ENCODE measurements around the gene TAPT1. TPM values are rescaled to one million over a fixed set of nuclear protein-coding genes. Genes with fewer than 3 reads are reported as not detected.

Gene TAPT1
- total RNA-seq, 1 experiment from 2014 or later = 17.4 TPM

DNA sequence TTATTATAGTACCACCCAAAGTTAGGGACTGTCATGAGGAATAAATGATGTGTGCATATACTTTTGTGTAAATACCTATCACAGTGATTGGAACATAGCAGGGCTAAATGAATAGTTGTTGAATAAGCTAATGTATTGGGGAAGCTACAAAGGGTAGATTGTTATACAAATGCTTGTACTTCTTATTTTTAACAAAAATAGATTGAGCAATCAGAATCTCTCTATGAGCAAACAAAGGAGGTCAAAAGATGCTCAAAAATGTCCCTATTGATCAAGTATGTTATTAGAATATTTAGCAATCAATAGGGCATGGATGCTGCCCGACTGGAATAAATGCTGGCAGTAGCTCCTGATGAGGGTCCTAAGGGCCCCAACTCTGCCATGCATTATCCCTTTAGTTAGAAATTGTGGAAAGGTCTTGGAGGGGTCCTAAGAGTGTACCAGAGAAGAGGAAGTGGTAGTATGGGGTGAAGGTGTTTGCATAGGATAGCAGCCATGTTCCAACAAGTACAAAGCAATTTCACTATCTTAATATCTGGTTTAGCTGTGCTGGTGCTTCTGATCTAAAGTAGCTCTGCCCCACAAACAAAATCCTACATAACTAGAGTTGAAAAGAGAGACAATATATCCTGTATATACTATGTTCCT lies 33.1 kb upstream of the TAPT1 start:
- no peak overlapping the region for H3K27ac ChIP-seq
- H3K9me3 ChIP-seq (replicated peaks) = no peaks in the 10 kb centered on the region
- peaks cover 12% of the 10 kb centered on the region; the same call in 1 of the 2 replicates for H3K27me3 ChIP-seq
- no peaks in the 10 kb centered on the region for H3K4me1 ChIP-seq
- no peak overlapping the region for H3K4me3 ChIP-seq
- no peak for DNase-seq
- no peaks in the 10 kb centered on the region for H3K36me3 ChIP-seq

DNA sequence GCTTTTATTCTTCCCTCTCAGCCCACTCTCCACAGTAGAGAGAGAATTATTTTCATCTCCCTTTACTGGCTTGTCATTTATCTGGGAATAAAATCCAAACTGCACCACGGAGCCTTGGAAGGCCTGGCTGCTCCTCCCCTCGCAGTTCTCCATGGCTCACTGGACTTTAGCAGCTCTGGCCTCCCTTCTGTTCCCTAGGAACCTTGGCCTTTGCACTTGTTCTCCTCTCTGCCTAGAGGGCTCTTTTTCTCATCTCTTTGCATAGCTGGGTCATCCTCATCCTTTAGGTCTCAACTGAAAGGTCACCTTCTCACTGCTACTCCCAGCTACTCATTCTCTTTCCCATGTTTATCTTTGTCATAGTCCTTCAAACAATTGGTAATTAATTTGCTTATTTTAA lies 31.3 kb upstream of the TAPT1 start:
- H3K27me3 ChIP-seq = peaks cover 5% of the 10 kb centered on the region; the same call in 1 of the 2 replicates
- no peak for DNase-seq
- H3K9me3 ChIP-seq (replicated peaks) = no peaks in the 10 kb centered on the region
- H3K27ac ChIP-seq = no peak overlapping the region
- no peaks in the 10 kb centered on the region for H3K4me1 ChIP-seq
- H3K4me3 ChIP-seq = no peak overlapping the region
- no peaks in the 10 kb centered on the region for H3K36me3 ChIP-seq

DNA sequence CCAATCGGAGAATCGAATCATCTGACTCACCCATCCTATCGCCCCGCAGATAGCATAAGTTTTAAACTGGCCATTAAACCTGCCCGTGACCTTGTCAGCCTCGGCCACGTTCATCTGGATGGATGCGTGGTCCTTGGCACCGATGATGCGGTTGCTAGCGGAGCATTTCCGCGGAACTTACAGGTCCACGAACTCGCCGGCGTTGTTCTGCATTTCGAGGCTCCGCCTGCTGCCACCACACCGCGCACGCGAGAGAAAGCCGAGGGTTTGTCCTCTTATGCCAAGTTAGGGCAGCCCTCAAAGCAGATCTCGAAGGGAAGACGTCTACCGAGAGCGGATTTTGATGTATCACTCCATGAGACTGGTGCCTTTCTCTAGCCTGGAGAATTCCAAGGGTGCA lies 30.1 kb upstream of the TAPT1 start:
- no peak overlapping the region for H3K4me3 ChIP-seq
- DNase-seq = no peak
- no peaks in the 10 kb centered on the region for H3K4me1 ChIP-seq
- H3K9me3 ChIP-seq (replicated peaks) = no peaks in the 10 kb centered on the region
- peaks cover 5% of the 10 kb centered on the region; the same call in 1 of the 2 replicates for H3K27me3 ChIP-seq
- no peaks in the 10 kb centered on the region for H3K36me3 ChIP-seq
- no peak overlapping the region for H3K27ac ChIP-seq

DNA sequence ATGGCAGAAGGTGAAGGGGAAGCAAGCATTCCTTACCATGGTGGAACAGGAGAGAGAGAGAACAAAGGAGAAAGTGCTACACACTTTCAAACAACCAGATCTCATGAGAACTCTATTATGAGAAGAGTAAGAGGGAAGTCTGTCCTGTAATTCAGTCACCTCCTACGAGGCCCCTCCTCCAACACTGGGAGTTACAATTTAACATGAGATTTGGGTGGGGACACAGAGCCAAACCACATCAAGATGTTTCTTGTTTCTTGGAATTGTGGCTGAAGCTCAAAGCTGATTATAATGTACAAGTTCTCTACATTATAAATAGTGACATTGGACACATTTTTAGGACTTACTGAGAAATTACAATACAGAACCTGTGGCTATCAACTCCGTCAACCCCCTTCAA lies 29.5 kb upstream of the TAPT1 start:
- no peaks in the 10 kb centered on the region for H3K4me1 ChIP-seq
- no peaks in the 10 kb centered on the region for H3K36me3 ChIP-seq
- DNase-seq = no peak
- H3K27me3 ChIP-seq = peaks cover 5% of the 10 kb centered on the region; the same call in 1 of the 2 replicates
- no peak overlapping the region for H3K27ac ChIP-seq
- H3K4me3 ChIP-seq = no peak overlapping the region
- H3K9me3 ChIP-seq (replicated peaks) = no peaks in the 10 kb centered on the region

DNA sequence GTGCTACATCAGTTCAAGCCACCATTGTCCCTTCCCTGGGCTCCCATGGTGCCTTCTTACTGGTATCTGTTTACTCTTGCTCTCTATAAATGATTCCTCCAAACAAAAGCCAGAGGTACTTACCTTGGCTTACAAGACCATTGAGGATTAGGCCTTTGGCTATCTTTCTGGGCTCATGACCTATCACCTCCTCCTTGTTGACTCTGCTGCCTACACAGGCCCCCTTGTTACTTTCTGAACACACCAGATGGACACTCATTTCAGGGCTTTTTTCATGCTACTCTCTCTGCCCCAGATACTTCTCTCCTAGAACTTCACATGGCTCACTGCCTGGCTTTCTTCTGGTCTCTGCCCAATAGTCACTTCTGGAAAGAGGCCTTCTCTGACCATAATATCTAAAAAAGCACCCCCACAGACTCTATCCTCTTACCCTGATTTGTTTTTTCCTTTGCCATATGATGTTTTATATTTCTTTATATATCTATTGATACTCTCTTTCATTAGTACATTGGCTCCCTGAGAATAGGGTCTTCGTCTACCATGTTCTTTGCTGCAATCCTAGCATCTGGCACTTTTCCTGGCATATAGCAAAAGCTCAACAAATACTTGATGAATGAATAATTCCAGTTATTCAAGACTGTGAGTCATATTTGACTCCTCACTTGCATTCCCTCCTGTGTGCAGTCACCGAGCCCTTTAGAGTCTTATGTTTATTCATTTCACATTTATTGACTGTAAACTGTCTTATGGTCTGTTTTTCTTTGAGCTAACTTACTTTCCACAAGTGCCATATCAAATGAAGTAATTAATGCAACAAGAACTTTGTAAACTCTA lies 27.1 kb upstream of the TAPT1 start:
- Histone ChIP-seq H3K27ac (no peak overlapping the region), H3K36me3 (no peaks in the 10 kb centered on the region), H3K27me3 (peaks cover 5% of the 10 kb centered on the region; the same call in 1 of the 2 replicates), H3K9me3 (replicated peaks) (no peaks in the 10 kb centered on the region), H3K4me1 (no peaks in the 10 kb centered on the region), H3K4me3 (no peak overlapping the region)
- no peak for DNase-seq

DNA sequence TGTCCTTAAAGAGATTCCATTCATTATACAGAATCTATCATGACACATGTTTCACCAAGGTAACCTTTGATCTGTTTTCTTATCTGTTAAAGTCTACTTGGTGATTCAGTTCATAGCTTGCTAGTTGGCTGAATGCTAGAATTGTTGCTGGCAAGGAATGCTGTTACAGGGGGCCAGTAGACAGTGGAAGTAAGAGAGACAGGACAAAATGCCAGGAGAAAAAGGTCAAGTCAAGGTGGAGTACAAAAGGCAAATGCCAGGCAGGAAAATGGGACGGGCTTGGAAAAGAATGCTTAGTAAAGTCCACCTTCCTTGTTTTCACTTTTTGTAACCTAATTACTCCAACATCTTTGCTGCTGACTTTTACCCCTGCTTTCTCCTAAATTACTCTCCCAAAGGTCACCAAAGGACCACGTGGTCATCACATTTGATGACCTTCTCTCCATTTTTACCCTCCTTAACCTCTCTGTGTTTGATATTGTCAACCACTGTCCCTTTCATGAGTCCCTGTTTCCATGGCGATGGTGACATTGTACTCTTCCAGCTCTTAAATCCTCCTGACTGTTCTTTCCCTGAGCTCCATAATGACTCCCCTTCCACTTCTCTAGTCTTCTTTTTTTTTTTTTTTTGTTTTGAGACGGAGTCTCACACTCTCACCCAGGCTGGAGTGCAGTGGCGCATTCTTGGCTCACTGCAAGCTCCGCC lies 24.5 kb upstream of the TAPT1 start:
- H3K36me3 ChIP-seq = no peaks in the 10 kb centered on the region
- no peaks in the 10 kb centered on the region for H3K4me1 ChIP-seq
- H3K4me3 ChIP-seq = no peak overlapping the region
- DNase-seq = no peak
- H3K27me3 ChIP-seq = no peaks in the 10 kb centered on the region
- H3K27ac ChIP-seq = no peak overlapping the region
- H3K9me3 ChIP-seq (replicated peaks) = no peaks in the 10 kb centered on the region

DNA sequence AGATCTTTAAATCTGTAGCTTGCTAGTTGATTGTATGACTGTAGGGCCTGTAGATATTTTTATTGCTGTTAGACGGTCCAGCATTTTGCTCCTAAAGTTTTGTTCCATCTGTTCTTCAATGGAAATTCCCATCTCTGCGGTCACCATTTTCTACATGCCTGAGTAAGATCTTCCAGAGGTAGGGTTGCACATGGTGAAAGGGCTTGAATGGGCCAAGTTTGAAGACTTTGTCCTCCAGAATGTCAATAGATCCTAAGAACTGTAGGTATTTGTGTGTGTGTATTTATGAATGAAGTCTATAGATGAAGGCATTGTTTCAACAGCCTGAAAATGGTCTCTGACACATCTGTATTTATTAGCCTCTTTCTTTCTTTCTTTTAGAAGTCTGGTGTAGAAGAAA lies 22.3 kb upstream of the TAPT1 start:
- Histone ChIP-seq H3K9me3 (replicated peaks) (no peaks in the 10 kb centered on the region), H3K4me3 (no peak overlapping the region), H3K4me1 (no peaks in the 10 kb centered on the region), H3K27ac (no peak overlapping the region), H3K36me3 (no peaks in the 10 kb centered on the region), H3K27me3 (no peaks in the 10 kb centered on the region)
- no peak for DNase-seq

DNA sequence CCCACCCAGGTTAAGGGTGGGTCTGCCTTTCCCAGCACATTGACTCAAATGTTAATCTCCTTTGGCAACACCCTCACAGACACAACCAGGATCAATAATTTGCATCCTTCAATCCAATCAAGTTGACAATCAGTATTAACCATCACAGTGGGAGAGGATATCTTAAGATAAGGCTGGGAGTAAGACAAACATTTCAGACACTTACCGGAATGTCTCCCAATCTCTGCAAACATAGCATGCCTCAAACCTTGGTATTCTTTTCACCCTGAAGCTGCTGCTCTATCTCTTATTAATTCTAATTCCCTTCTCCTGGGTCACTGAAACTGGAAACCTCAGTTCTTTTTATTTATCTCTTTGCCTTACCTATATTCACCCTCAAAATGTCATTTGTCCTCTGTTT lies 19.0 kb upstream of the TAPT1 start:
- Histone ChIP-seq H3K9me3 (replicated peaks) (no peaks in the 10 kb centered on the region), H3K4me3 (no peak overlapping the region), H3K27ac (no peak overlapping the region), H3K4me1 (no peaks in the 10 kb centered on the region), H3K27me3 (no peaks in the 10 kb centered on the region), H3K36me3 (no peaks in the 10 kb centered on the region)
- DNase-seq = no peak

DNA sequence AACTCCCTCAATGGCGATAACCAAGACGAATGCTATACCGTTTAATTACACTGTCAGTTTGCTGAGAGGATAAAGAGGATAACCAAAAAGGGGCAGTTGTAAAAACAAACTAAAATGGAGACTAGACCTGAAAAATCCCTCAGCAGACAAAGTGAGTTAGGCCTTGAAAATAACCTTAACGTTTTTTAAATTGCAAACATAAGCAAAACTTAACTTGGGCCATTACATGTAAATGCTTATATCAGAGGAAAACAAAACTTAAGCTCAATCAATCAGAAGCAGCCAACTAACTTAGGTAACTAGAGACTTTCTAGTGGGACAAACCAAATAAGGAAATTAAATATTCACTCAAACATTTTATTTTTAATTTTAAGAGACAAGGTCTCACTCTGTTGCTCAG lies 17.0 kb upstream of the TAPT1 start:
- no peaks in the 10 kb centered on the region for H3K36me3 ChIP-seq
- H3K4me3 ChIP-seq = no peak overlapping the region
- H3K27me3 ChIP-seq = no peaks in the 10 kb centered on the region
- no peak overlapping the region for H3K27ac ChIP-seq
- no peak for DNase-seq
- no peaks in the 10 kb centered on the region for H3K9me3 ChIP-seq (replicated peaks)
- no peaks in the 10 kb centered on the region for H3K4me1 ChIP-seq

DNA sequence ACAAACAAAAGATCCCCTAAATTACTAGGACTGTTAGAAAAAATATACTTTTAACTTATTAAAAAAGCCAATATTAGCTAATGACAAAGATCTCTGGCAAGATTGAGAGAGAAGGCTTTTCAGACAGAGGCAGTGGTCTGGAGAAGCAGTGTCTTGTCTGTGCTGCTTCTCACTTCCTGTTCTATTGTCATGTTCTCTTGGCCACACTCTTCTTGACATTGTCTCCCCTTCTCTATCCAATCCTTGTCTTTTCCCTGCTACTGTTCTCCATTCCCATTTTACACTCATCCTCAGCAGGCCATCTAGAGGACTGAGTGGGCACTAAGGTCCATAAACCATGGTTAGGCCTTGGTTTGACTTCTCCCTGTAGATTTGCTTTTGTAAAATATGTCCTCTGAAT lies 14.0 kb upstream of the TAPT1 start:
- H3K4me3 ChIP-seq = no peak overlapping the region
- H3K9me3 ChIP-seq (replicated peaks) = no peaks in the 10 kb centered on the region
- H3K36me3 ChIP-seq = no peaks in the 10 kb centered on the region
- DNase-seq = no peak
- H3K27me3 ChIP-seq = no peaks in the 10 kb centered on the region
- H3K4me1 ChIP-seq = no peaks in the 10 kb centered on the region
- no peak overlapping the region for H3K27ac ChIP-seq

DNA sequence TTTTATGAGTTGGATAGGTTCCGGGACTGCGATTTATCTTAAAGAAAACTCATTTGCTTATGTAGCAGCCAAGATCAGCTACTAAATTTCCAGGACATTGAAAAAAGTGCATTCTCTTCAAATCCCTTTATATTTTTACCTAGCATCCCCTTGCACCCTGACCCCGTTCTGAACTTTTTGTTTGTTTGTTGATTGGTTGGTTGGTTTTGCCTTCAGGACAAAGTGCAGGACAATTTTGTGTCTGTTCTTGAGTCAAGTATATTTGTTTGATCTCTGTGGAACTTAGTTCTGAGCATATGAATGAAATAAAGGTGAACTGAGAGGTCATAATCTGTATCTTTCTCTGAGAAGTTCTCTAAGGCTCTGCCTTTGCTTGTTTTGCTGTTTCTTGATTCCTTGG lies 12.8 kb upstream of the TAPT1 start:
- DNase-seq = no peak
- H3K4me1 ChIP-seq = no peaks in the 10 kb centered on the region
- H3K36me3 ChIP-seq = no peaks in the 10 kb centered on the region
- no peak overlapping the region for H3K27ac ChIP-seq
- no peaks in the 10 kb centered on the region for H3K27me3 ChIP-seq
- H3K4me3 ChIP-seq = no peak overlapping the region
- no peaks in the 10 kb centered on the region for H3K9me3 ChIP-seq (replicated peaks)

DNA sequence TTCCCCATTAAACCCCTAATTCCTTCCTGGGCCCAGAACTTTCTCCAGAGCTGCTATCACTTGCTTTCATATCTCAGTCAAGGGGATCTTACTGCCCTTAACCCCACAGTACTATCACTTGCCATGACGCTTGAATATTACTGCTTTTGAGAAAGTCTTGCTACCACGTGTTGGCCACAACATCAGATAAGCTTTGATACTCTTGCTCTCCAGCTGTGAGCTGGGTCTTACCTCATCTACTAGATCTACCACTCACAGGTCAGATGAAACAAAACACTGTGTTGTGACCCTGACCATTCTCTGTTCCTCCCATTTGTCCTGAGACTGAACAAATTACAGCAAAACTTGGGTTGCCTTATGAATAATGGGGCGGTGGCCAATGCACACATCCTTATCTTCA lies 12.1 kb upstream of the TAPT1 start:
- Histone ChIP-seq H3K27me3 (no peaks in the 10 kb centered on the region), H3K4me1 (no peaks in the 10 kb centered on the region), H3K9me3 (replicated peaks) (no peaks in the 10 kb centered on the region), H3K4me3 (no peak overlapping the region), H3K36me3 (no peaks in the 10 kb centered on the region), H3K27ac (no peak overlapping the region)
- no peak for DNase-seq

DNA sequence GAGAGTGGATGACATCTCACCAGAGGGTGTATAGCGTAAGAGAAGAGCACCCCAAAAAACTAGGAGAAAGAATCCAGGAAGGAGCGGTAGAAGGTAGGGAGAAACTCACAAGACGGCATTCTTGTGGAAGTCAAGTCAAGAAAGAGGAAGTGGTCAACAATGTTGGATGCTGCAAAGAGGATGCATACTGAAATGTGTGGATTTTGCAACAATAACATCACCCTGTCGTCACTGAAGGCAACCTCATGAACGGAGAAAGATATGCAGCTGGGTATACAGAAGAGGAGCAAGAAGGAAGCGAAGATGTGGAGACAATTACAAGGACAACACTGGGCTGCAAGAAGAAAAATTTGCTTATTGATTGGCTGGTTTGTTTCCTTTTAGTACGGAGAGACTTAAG lies 11.4 kb upstream of the TAPT1 start:
- H3K9me3 ChIP-seq (replicated peaks) = no peaks in the 10 kb centered on the region

DNA sequence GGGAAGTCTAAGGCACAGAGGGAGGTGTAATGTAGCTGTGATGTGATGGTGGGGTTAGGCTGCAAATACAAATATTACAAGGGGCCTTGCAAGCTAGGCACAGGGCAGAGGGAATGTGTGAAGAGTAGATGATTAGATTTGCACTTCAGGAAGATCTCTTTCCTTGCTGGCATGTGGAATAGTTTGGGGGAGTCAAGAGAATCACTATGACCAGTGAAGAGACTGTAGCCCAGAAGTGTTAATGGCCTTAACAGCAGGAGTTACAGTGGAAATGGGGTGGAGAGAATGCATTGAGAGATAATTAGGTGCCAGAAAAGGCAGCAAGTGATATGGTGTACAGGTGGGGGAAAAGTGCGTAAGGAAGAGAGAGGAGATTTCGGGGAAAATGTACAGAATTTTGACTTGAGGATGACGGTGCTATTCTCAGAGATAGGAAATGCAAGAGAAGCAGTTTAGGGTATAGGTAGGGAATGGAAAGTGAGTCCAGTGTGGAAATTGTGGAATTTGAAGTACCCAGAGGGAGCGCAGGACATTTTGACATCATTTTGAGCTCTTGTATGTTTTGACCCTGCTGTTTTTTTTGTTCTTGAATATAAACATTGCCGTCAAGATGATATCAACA lies 10.2 kb upstream of the TAPT1 start:
- H3K36me3 ChIP-seq = no peaks in the 10 kb centered on the region
- no peaks in the 10 kb centered on the region for H3K4me1 ChIP-seq

More for the DNA sequence above, 11.4 kb upstream of the TAPT1 start:
- Histone ChIP-seq H3K4me1 (no peaks in the 10 kb centered on the region), H3K27ac (no peak overlapping the region), H3K36me3 (no peaks in the 10 kb centered on the region), H3K4me3 (no peak overlapping the region), H3K27me3 (no peaks in the 10 kb centered on the region)
- DNase-seq = no peak

DNA sequence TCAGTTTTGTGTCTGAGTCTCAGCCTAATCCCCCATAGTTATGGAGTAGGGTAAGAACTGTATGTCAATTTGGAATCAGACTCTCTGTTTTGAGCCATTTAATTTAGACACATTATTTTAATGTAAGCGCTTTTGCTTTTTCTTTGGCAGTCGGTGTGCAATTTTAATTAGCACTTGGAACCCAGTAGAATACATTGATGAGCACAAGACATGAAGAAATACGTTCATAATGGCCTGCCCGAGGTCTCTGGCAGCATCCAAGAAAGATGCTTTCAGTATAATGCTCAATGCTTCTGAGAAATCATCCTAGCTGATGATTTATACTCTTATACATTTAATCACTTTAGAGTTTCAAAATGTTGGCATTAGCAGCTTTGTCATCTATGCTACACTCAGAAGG lies 8.9 kb upstream of the TAPT1 start:
- DNase-seq = no peak
- Histone ChIP-seq H3K9me3 (replicated peaks) (no peaks in the 10 kb centered on the region), H3K4me1 (no peaks in the 10 kb centered on the region), H3K27me3 (0 out of 2 replicates have a peak, but pooled peaks cover 3% of the 10 kb centered on the region), H3K4me3 (no peak overlapping the region), H3K27ac (no peak overlapping the region), H3K36me3 (no peaks in the 10 kb centered on the region)

More for the DNA sequence above, 10.2 kb upstream of the TAPT1 start:
- Histone ChIP-seq H3K4me3 (no peak overlapping the region), H3K27me3 (no peaks in the 10 kb centered on the region), H3K9me3 (replicated peaks) (no peaks in the 10 kb centered on the region), H3K27ac (no peak overlapping the region)
- DNase-seq = no peak
